ENCODE results near the gene MPP3.

GRCh38 chr17:43820759-43821158, 12.2 kb downstream of the MPP3 start:
- no peak for TF ChIP-seq CTCF (IDR thresholded peaks at IDR 0.05)
- no peak for TF ChIP-seq POLR2A (IDR thresholded peaks at IDR 0.05)
